ENCODE measurements around the gene TRPM8. TPM values are rescaled to one million over a fixed set of nuclear protein-coding genes. Genes with fewer than 3 reads are reported as not detected.

TRPM8 gene
- total RNA-seq, 4 donors from 2014 or later: 0.34 to 0.72 TPM; not detected in 2

DNA sequence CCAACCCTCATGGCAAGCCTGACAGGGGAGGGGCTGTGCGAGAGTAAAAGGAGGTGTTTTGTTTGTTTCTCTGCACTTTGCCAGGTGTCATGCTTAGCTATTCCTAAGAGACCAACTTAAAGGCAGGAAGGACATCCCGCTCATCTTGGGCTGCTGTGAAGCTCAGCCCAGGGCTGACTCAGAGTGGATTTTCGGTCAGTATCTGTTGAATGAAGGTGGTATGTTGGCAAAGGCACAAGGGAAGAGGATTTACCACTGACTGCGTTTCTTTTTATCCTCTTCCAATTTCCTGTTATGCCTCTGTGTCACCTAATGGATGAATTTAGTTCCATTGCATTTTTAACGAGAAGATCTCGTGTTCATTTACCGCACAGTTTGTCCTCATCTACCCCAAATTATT, 18.9 kb downstream of the TRPM8 start:
- Histone ChIP-seq H3K36me3 (no peaks in the 10 kb centered on the region), H3K9me3 (no peaks in the 10 kb centered on the region), H3K27me3 (peaks cover 30% of the 10 kb centered on the region), H3K4me3 (no peak overlapping the region), H3K4me1 (peaks cover 7% of the 10 kb centered on the region), H3K27ac (no peak overlapping the region)
- no peak for DNase-seq (ENCODE audit: low spot score in 2 of 2)
- TF ChIP-seq, protein P1, sequence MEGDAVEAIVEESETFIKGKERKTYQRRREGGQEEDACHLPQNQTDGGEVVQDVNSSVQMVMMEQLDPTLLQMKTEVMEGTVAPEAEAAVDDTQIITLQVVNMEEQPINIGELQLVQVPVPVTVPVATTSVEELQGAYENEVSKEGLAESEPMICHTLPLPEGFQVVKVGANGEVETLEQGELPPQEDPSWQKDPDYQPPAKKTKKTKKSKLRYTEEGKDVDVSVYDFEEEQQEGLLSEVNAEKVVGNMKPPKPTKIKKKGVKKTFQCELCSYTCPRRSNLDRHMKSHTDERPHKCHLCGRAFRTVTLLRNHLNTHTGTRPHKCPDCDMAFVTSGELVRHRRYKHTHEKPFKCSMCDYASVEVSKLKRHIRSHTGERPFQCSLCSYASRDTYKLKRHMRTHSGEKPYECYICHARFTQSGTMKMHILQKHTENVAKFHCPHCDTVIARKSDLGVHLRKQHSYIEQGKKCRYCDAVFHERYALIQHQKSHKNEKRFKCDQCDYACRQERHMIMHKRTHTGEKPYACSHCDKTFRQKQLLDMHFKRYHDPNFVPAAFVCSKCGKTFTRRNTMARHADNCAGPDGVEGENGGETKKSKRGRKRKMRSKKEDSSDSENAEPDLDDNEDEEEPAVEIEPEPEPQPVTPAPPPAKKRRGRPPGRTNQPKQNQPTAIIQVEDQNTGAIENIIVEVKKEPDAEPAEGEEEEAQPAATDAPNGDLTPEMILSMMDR (IDR thresholded peaks at IDR 0.05): no peak
- TF ChIP-seq EP300 (IDR thresholded peaks at IDR 0.05) (no peak), POLR2A (IDR thresholded peaks at IDR 0.05) (no peak), POLR2AphosphoS5 (IDR thresholded peaks at IDR 0.05) (no peak)
- 68% methylated on average over 7 of the region's 7 CpGs for WGBS

DNA sequence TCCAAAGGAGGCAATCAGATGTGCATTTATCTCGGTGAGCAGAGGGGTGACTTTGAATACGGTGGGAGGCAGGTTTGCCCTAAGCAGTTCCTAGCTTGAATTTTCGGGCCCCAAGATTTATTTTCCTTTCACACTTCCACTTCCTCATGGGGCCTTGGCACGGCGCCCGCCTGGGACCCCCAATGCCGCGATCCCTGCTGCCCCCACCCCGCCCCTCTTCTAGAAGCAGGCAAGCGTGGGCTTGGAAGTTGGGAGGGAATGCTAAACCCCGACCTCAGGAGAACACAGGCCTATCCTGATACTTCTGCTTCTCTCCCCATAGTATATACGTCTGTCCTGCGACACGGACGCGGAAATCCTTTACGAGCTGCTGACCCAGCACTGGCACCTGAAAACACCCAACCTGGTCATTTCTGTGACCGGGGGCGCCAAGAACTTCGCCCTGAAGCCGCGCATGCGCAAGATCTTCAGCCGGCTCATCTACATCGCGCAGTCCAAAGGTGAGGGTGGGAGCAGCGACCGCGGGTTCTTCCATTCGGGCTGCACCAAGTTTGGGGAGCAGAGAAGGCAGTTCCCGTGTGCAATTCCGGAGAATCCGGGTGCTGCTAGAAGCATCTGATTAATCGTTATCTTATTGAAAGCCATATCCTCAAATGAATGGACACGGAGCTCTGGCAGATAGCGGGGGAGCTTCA, 21.6 kb downstream of the TRPM8 start:
- no peak for DNase-seq (ENCODE audit: low spot score in 2 of 2)
- H3K9me3 ChIP-seq: no peaks in the 10 kb centered on the region
- 33% methylated on average over 15 of the region's 36 CpGs for WGBS
- H3K36me3 ChIP-seq: no peaks in the 10 kb centered on the region
- H3K27ac ChIP-seq: no peak overlapping the region
- peaks cover 7% of the 10 kb centered on the region for H3K4me1 ChIP-seq
- peaks cover 29% of the 10 kb centered on the region for H3K27me3 ChIP-seq
- peak overlapping the region; percentile 16 for H3K4me3 ChIP-seq
- TF ChIP-seq, protein P1 (IDR thresholded peaks at IDR 0.05): no peak
- TF ChIP-seq EP300 (IDR thresholded peaks at IDR 0.05): no peak
- TF ChIP-seq POLR2AphosphoS5 (IDR thresholded peaks at IDR 0.05): no peak
- no peak for TF ChIP-seq POLR2A (IDR thresholded peaks at IDR 0.05)

DNA sequence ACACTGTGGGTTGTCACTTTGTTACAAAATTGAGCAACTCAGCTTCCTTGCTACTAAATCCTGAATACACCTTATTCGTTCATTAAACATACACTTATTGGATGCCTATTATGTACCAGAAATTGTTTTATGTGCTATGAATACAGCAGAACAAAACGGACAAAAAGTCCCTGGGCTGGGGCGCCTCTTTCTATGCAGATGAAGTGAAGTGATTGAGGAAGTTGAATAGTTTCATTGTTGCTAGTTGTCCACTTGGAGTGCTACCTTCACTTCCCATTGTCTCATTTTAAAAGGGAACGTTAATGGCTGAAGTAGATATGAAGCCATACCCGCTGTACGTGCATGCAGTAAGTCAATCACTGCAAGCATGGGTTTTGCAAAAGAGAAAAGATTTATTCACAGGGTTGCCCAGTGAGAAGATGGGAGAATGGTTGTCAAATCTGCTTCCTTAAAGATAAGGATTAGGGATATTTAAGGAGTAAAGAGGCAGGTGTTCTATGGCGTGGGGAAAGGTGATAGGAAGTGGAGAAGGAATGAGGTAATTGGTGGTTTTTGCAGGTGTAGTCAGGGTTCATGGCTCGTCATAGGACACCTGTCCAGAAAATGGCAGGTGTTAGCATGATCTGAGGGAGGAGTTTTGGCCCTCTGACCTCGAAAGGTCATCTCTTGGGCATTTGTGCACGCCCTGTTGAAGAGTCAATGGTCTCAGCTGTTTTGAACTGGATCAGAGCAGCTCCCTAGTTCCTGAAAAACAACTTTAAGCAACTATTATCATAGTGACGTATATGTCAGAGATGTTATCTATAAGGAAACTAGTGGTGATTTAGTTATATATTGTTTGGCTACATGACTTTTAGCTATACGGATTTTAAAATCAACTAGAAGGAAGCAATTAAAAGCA, 23.5 kb downstream of the TRPM8 start:
- H3K27ac ChIP-seq: no peak overlapping the region
- H3K36me3 ChIP-seq: no peaks in the 10 kb centered on the region
- no peak for DNase-seq (ENCODE audit: low spot score in 2 of 2)
- peaks cover 29% of the 10 kb centered on the region for H3K27me3 ChIP-seq
- WGBS: 74% methylated on average over 12 of the region's 12 CpGs
- no peaks in the 10 kb centered on the region for H3K9me3 ChIP-seq
- H3K4me3 ChIP-seq: no peak overlapping the region
- peaks cover 7% of the 10 kb centered on the region for H3K4me1 ChIP-seq
- TF ChIP-seq, protein P1 (IDR thresholded peaks at IDR 0.05): no peak
- no peak for TF ChIP-seq EP300 (IDR thresholded peaks at IDR 0.05)

DNA sequence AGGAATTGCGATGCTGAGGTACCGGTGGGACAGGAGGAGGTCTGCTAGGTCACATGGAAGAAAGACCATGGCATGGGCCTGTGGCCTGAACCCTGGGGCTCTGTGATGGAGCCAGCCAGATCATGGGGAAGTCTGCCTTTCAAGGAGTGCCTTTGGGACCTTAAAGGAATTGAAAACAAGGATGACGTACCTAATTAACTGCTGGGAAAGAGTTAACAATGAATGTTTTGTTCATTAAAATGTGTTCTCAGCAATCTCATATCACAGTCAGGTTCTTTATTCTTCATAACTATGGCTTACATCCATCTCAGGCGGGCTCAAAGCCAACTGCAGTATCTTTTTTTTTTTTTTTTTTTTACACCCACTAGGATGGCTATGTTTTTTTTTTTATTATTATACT, 25.6 kb downstream of the TRPM8 start:
- TF ChIP-seq POLR2A (IDR thresholded peaks at IDR 0.05): no peak
- TF ChIP-seq POLR2AphosphoS5 (IDR thresholded peaks at IDR 0.05): no peak
- TF ChIP-seq, protein P1 (IDR thresholded peaks at IDR 0.05): no peak
- TF ChIP-seq EP300 (IDR thresholded peaks at IDR 0.05): no peak
- Histone ChIP-seq H3K36me3 (no peaks in the 10 kb centered on the region), H3K4me3 (no peak overlapping the region), H3K27ac (no peak overlapping the region), H3K9me3 (no peaks in the 10 kb centered on the region), H3K4me1 (peaks cover 7% of the 10 kb centered on the region), H3K27me3 (peaks cover 26% of the 10 kb centered on the region)
- WGBS: 87% methylated on average over 4 of the region's 4 CpGs
- no peak for DNase-seq (ENCODE audit: low spot score in 2 of 2)

DNA sequence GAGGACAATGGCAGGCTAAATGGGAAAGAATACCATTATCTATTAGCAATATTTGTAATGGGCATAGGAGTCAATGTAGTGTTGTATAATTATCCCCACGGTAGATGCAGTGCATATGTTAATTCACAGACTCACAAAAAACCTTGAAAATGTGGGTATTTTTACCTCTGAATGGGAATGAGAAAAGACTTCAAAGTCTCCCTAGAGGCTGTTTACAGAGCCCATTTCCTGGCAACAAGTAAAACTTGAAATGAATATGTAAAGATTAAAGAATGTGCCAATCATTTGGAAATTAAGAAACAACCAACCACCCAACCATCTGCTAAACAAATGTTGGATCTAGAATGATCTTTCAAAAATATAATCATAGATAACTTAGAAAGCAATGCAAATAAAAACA, 27.1 kb downstream of the TRPM8 start:
- Histone ChIP-seq H3K9me3 (no peaks in the 10 kb centered on the region), H3K4me3 (no peak overlapping the region), H3K27ac (no peak overlapping the region), H3K36me3 (no peaks in the 10 kb centered on the region), H3K27me3 (peaks cover 11% of the 10 kb centered on the region), H3K4me1 (peaks cover under 1% of the 10 kb centered on the region)
- no peak for DNase-seq (ENCODE audit: low spot score in 2 of 2)
- TF ChIP-seq EP300 (IDR thresholded peaks at IDR 0.05) (no peak), POLR2A (IDR thresholded peaks at IDR 0.05) (no peak), POLR2AphosphoS5 (IDR thresholded peaks at IDR 0.05) (no peak)
- TF ChIP-seq, protein P1 (IDR thresholded peaks at IDR 0.05): no peak
- WGBS: 66% methylated on average over 1 of the region's 1 CpG

Data from suprapubic skin (tissue), 4 donors.